ENCODE results near the gene ZPR1.
"Not testable (repeated sequence)": the region's sequence is repeated elsewhere in the genome, so short reads cannot be mapped to it uniquely, and the experiment has no call there.

ZPR1 gene, protein sequence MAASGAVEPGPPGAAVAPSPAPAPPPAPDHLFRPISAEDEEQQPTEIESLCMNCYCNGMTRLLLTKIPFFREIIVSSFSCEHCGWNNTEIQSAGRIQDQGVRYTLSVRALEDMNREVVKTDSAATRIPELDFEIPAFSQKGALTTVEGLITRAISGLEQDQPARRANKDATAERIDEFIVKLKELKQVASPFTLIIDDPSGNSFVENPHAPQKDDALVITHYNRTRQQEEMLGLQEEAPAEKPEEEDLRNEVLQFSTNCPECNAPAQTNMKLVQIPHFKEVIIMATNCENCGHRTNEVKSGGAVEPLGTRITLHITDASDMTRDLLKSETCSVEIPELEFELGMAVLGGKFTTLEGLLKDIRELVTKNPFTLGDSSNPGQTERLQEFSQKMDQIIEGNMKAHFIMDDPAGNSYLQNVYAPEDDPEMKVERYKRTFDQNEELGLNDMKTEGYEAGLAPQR

DNA sequence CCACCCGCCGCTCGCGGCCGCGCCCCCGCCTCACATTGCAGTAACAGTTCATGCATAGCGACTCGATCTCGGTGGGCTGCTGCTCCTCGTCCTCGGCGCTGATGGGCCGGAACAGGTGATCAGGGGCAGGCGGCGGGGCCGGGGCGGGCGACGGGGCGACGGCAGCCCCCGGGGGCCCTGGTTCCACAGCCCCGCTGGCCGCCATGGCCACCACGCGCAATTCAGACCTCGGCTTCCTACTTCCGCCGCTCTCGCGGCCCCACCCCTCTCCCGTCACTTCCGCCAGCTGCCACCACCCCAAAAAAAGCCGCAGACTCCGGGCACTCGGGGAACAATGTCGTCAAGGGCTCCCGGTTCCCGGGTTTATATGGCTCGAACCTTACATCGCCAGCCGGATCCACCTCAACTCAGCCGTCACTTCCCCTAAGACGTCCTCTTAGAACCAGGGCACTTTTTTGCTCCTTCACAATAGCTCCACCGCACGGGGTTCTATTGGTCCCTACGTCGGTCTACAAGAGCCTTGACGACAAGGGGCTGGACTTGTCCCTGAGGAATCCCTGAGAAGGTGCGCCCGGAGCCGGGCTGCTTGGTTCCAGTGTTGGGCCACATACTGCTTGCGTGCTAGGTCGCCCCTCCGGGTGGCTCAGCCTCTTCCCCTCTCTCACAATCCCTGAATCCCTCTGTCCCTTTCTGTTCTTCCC, at the start of gene ZPR1:
TSS of gene ZPR1 (minus strand) at position 238 of the 701 bp plus-strand sequence. CDS start at position 205, 33 bp downstream.
- peak; percentile 68 to 76 for DNase-seq (ENCODE audit: low read depth in 2 of 2)

DNA sequence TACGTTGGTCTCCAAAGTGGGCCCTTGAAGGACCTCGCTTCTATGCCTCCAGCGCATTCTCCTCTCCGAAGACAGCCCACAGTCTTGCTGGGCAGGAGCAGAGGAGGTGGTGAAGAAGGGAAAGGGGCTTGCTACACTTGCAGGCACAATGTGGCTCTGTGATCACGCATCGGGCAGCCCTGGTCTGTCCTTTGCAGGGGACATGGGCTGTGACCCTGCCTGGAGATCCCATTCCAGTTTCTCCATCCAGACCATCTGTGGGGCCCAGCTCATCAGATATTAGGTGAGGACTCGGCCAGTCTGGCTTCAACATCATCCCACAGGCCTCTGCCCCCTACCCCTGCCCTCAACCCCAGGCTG, 48.8 kb upstream of the ZPR1 start:
- no peak for DNase-seq (ENCODE audit: low read depth in 2 of 2)

DNA sequence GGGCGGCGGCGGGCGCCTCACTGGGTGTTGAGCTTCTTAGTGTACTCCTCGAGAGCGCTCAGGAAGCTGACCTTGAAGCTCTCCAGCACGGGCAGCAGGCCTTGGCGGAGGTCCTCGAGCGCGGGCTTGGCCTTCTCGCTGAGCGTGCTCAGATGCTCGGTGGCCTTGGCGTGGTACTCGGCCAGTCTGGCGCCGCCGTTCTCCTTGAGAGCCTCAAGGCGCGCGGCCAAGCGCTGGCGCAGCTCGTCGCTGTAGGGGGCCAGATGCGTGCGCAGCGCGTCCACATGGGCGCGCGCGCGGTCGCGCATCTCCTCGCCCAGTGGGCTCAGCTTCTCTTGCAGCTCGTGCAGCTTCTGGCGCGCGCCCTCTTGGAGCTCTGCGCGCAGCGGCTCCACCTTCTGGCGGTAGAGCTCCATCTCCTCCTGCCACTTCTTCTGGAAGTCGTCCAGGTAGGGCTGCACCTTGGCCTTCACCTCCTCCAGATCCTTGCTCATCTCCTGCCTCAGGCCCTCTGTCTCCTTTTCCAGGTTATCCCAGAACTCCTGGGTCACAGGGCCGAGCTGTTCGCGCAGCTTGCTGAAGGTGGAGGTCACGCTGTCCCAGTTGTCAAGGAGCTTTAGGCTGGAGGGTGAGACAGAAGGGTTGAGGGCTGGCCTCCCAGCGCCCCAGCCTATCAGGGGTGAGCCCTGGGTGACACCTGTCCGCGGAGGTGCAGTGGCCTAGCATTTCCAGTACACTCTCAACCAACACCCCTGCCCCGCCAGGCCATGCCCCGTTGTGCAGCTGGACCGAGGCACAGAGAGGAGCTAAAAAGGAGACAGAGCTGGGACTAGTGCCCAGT, 48.2 kb upstream of the ZPR1 start:
- peak; percentile 63 to 68 for DNase-seq (ENCODE audit: low read depth in 2 of 2)

- DNase-seq (ENCODE audit: low read depth in 2 of 2) = no peak
Measured at GRCh38 chr11:116835042-116835772, 47.4 kb upstream of the ZPR1 start.

- not testable (repeated sequence) for DNase-seq (ENCODE audit: low read depth in 2 of 2)
Measured at GRCh38 chr11:116834535-116835041, 46.8 kb upstream of the ZPR1 start.

DNA sequence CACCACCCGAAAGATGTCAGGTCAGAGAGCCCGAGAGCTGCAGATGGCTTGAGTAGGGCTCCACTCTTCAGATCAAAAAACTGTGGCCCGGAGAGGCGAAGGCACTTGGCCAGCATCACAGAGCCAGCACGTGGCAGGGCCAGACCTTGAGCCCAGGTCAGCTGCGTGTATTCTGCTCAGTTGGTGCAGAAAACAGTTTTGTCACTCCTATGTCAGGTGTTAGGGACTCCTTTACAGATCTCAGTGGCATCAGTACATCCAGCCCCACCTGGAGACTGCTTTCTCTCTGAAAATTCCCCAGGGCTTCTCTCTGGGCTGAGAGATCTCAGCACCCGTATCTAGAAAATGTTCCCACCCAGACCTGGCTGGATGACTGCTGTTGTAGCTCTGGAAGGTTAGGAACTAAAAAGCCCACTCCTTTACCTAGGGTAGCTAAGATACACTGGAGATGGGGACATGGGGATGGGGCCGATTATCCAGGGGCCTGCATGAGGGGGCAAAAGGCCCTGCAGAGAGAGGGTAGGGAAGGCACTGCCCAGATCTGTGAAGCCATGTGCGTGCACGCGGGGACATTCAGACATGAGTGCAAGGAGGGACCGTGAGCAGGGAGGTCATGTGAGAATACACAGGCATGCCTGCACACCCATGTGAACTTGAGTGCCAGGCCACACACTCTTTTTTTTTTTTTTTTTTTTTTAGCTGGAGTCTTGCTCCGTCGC, 46.2 kb upstream of the ZPR1 start:
- DNase-seq (ENCODE audit: low read depth in 2 of 2) = no peak

DNA sequence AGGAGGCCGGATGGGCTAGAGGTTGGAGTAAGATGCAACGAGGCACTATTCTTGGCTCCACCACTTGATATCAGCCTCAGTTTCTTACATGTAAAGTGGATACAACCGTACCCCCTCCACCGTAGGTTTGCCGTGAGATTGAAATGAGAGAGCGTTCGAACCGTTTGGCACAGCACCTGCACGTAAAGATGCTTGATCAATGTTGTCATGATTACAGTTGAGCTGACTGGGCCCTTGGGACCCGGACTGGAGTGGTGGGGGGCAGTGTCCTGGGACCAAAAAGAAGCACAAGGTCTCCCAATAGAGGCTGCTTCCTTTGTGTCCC, 45.6 kb upstream of the ZPR1 start:
- DNase-seq (ENCODE audit: low read depth in 2 of 2) = no peak

DNA sequence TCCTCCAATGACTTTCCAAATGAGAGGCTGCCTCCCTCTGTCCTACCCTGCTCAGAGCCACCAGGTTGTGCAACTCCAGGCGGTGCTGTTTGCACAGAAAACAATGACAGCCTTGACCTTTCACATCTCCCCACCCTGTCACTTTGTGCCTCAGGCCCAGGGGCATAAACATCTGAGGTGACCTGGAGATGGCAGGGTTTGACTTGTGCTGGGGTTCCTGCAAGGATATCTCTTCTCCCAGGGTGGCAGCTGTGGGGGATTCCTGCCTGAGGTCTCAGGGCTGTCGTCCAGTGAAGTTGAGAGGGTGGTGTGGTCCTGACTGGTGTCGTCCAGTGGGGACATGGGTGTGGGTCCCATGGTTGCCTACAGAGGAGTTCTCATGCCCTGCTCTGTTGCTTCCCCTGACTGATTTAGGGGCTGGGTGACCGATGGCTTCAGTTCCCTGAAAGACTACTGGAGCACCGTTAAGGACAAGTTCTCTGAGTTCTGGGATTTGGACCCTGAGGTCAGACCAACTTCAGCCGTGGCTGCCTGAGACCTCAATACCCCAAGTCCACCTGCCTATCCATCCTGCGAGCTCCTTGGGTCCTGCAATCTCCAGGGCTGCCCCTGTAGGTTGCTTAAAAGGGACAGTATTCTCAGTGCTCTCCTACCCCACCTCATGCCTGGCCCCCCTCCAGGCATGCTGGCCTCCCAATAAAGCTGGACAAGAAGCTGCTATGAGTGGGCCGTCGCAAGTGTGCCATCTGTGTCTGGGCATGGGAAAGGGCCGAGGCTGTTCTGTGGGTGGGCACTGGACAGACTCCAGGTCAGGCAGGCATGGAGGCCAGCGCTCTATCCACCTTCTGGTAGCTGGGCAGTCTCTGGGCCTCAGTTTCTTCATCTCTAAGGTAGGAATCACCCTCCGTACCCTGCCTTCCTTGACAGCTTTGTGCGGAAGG, 44.8 kb upstream of the ZPR1 start:
- no peak for DNase-seq (ENCODE audit: low read depth in 2 of 2)

GRCh38 chr11:116831790-116832349, 44.0 kb upstream of the ZPR1 start:
- no peak for DNase-seq (ENCODE audit: low read depth in 2 of 2)

DNA sequence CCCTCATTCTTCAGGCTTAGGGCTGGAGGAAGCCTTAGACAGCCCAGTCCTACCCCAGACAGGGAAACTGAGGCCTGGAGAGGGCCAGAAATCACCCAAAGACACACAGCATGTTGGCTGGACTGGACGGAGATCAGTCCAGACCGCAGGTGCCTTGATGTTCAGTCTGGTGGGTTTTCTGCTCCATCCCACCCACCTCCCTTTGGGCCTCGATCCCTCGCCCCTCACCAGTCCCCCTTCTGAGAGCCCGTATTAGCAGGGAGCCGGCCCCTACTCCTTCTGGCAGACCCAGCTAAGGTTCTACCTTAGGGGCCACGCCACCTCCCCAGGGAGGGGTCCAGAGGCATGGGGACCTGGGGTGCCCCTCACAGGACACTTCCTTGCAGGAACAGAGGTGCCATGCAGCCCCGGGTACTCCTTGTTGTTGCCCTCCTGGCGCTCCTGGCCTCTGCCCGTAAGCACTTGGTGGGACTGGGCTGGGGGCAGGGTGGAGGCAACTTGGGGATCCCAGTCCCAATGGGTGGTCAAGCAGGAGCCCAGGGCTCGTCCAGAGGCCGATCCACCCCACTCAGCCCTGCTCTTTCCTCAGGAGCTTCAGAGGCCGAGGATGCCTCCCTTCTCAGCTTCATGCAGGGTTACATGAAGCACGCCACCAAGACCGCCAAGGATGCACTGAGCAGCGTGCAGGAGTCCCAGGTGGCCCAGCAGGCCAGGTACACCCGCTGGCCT, 42.5 kb upstream of the ZPR1 start:
- no peak for DNase-seq (ENCODE audit: low read depth in 2 of 2)

GRCh38 chr11:116829525-116830183, 41.8 kb upstream of the ZPR1 start, which contains the start of gene APOC3:
Gene APOC3, plus strand, starts transcription at chr11:116829907. Its CDS starts 676 bp downstream, at chr11:116830583.
- no peak for DNase-seq (ENCODE audit: low read depth in 2 of 2)

DNA sequence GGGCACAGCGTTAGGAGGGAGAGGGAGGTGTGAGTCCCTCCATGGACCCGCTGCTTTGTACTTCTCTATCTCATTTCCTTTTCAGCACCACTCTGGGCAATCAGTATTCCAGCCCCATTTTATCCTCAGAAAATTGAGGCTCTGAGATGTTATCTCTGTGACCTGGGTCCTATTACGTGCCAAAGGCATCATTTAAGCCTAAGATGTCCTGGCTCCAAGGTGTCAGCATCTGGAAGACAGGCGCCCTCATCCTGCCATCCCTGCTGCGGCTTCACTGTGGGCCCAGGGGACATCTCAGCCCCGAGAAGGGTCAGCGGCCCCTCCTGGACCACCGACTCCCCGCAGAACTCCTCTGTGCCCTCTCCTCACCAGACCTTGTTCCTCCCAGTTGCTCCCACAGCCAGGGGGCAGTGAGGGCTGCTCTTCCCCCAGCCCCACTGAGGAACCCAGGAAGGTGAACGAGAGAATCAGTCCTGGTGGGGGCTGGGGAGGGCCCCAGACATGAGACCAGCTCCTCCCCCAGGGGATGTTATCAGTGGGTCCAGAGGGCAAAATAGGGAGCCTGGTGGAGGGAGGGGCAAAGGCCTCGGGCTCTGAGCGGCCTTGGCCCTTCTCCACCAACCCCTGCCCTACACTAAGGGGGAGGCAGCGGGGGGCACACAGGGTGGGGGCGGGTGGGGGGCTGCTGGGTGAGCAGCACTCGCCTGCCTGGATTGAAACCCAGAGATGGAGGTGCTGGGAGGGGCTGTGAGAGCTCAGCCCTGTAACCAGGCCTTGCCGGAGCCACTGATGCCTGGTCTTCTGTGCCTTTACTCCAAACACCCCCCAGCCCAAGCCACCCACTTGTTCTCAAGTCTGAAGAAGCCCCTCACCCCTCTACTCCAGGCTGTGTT, 41.1 kb upstream of the ZPR1 start:
- DNase-seq (ENCODE audit: low read depth in 2 of 2) = no peak

DNA sequence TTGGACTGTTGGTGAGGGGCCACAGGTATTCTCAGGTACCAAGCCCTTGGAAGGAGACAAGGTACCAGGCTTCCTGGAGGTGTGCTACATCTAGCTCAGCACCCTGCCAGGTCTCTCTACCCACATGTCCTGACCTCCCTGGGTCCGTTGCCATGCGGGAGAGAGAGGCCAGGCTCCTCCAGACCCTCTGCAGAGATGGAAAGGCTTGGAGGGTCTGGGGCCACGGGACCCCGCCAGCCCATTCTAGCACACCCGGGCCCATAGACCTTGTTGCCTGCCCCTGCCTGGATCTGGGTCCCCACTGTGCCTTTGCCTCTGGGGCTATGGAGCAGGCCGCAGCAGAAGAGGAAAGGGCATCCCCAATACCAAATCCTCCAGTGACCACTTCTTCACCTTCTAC, 39.6 kb upstream of the ZPR1 start:
- no peak for DNase-seq (ENCODE audit: low read depth in 2 of 2)

GRCh38 chr11:116826751-116827431, 39.1 kb upstream of the ZPR1 start:
- no peak for DNase-seq (ENCODE audit: low read depth in 2 of 2)

- no peak for DNase-seq (ENCODE audit: low read depth in 2 of 2)
Measured at GRCh38 chr11:116825854-116826750, 38.3 kb upstream of the ZPR1 start.
